Measurements from ENCODE around the gene CC2D1A. TPM values are rescaled to one million over a fixed set of nuclear protein-coding genes. Genes with fewer than 3 reads are reported as not detected.

The CC2D1A gene
- 10 to 100 TPM in 9 of 12 donors, 1 to 10 TPM in 2, not detected in 1; 7.6 to 28.3 (median 12.1) TPM for polyA plus RNA-seq (ENCODE audit: insufficient read length in 12 of 12)
- long read RNA-seq, donor 1, partial matches to known transcripts = 7 of 7 reads
- long read RNA-seq, donor 1, other reads (novel, unspliced or antisense) = 0 of 7 reads
- long read RNA-seq, donor 2 = 0 reads
- long read RNA-seq, donor 3 = 0 reads
- long read RNA-seq, donor 4 = 0 reads
- long read RNA-seq, donor 5, partial matches to known transcripts = 5 of 5 reads
- long read RNA-seq, donor 5, other reads (novel, unspliced or antisense) = 0 of 5 reads
- long read RNA-seq, donor 6, partial matches to known transcripts = 43 of 43 reads
- long read RNA-seq, donor 6, other reads (novel, unspliced or antisense) = 0 of 43 reads
- long read RNA-seq, donor 7 = 0 reads
- long read RNA-seq, donor 8 = 0 reads
- long read RNA-seq, donor 9 = 0 reads
- long read RNA-seq, donor 10, partial matches to known transcripts = 0 of 1 reads
- long read RNA-seq, donor 10, other reads (novel, unspliced or antisense) = 0 of 1 reads
- long read RNA-seq, donor 11, partial matches to known transcripts = 5 of 5 reads
- long read RNA-seq, donor 11, other reads (novel, unspliced or antisense) = 0 of 5 reads

- DNase-seq = peak; percentile 90
Measured at GRCh38 chr19:13905634-13906520, at the start of gene CC2D1A, which contains the start of gene BRME1. Gene CC2D1A (plus strand): TSS chr19:13906201. CDS start chr19:13906442, 241 bp downstream. Gene BRME1 (minus strand): TSS chr19:13906117. CDS start chr19:13904892, 1,225 bp downstream.

DNA sequence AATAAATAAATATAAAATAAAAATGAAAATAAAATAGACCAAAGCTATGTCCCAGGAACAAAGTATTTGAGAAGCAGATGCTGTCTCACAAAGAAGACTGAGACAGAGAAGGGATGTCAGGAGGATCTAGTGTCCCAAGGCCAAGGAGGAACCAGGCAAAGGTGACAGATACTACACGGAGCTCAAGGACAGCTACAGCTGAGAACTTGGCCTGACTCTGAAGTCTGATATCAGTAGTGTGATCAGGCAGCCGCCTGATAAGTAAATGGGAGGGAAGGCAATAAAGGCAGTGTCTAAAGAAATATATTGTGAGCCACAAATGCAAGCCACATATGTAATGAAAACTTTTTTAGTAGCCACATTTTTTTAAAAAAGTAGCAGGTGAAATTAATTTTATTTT, 49.5 kb upstream of the CC2D1A start:
- DNase-seq = no peak

- no peak for DNase-seq
Measured at GRCh38 chr19:13859361-13859880, 46.6 kb upstream of the CC2D1A start.

DNA sequence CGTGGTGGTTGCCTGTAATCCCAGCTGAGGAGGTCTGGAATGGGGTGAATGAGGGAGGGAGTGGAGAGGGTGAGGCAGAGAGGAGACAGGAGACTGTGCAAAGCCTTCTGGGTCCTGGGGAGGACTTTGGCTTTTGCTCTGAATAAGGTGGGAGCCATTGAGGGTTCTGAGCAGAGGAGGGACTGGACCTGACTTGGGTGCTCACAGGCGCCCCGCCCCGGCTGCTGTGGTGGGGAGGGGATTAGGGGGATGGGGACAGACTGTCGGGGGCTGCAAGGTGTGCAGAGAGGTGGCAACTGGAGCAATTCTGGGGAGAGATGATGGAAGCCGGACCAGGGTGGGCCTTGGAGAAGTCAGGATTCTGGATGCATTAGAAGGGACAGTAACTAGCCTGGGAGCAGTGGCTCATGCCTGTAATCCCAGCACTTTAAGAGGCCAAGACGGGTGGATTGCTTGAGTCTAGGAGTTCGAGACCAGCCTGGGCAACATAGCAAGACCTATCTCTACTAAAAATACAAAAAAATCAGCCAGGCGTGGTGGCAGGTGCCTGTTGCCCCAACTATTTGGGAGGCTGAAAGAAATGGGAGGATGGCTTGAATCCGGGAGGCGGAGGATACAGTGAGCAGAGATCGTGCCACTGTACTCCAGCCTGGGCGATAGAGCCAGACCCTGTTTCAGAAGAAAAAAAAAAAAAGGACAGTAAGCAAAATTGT, 45.2 kb upstream of the CC2D1A start:
- DNase-seq = no peak

DNA sequence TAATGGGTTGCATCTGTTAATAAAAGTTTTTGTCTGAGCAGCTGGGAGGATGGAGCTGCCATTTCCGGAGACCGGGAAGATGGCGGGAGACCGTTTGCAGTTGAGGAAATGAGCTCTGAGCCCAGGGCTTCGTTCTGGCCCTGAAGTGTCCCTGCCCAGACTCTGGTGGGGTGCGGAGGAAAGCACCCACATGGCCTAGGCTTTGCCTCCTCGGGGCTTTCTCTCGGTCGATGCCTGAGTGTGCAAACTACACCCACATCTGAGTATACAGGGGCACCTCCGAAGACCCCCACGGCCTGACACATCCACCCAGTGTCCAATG, 44.6 kb upstream of the CC2D1A start:
- no peak for DNase-seq

DNA sequence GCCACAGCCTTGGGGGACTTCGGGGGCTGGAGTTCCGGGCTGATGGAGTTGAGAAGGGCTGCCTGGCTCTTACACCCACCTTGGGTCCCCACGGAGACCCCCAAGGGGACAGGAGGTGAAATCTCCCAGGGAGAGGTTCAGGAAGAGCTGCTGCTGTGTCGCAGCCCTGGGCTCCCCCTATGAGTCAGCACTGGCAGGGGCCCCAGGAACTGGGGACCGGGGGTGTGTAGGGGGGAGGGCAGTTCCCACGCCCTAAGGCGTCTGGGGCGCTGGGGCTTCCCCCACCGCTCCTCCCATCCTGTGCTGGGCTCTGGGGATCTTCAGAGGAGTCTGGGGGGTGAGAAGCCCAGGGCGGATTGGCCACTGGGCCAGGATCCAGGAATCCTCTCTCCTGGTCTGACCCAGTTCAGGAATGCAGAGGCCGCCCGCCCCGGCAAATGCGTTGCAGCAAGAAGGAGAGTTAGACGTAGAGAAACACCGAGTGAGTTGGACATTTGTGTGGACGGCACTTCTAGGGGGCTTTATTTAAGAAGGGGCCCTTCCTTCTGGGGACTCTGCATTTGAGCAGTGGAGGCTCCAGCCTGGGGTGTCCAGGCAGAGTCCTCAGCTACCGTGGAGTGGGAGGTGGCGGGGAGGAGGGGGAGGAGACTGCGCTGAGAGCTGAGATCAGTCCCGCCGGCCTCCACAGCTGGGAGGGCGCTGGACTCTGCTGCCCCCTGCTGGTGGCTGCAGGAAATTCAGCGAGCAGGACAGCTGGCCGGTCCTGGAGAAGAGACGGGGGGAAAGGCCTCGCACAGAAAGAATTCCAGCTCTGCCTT, 44.1 kb upstream of the CC2D1A start:
- peak; percentile 97 for DNase-seq

- no peak for DNase-seq
Measured at GRCh38 chr19:13864046-13864666, 41.8 kb upstream of the CC2D1A start.

- no peak for DNase-seq
Measured at GRCh38 chr19:13864667-13865570, 41.1 kb upstream of the CC2D1A start.

DNA sequence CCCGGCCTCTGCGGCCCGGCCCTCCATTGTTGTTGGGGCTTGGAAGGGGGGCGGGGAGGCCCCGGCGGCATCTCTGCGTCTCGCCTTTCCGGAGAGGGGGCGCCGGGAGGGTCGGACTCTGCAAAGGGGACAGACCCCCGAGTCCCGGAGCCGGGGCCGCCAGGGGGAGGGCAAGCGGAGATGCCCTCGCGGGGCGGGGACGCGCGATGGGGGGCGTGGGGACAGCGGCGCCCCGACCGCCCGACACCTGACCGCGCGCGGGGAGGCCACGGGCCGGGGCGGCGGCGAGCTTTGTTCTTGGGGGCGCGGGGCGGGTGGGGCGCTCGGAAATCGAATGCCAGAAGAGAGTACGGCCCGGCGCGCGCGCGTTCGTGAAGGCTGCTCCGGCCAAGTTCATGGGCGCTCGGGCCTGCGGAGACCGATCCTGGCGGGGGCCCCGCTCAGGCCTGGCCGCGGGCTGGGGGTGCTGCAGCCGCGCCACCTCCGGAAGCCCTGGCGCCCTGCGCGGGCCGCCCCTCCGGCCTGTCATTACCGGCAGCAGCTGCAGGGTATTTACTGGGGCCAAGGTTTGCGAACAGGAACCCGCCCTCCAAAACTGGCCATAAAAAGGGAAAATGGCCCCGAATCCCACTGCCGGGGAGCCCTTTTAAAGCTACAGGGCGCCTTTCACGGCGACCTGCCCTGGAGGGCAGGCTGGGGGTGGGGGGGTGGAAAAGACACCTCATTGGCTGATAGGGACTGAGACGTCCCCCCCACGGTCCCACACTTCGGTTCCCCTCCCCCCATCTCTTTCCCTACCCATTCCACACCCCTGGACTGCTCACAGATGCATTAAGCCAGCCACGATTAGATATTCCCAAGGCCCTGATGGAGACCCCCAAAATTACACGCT, 40.2 kb upstream of the CC2D1A start:
- no peak for DNase-seq

- DNase-seq = no peak
Measured at GRCh38 chr19:13866463-13867046, 39.4 kb upstream of the CC2D1A start.

DNA sequence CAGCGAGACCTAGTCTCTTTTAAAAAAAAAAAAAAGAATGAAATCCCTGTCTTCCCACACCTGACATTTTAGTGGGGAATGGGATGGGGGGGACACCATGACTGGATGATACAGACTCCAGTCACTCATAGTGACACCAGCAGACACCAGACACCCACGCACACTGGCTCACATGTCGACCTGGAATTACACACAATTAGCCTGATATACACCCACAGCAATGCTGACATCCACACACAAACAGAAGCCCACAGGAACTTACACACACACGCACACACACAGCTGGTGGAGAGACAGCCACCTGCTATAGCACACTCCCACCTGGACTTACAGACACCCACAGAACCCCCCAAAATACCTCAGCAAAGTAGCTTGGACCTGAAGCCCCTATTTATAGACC, 37.3 kb upstream of the CC2D1A start:
- DNase-seq = no peak

GRCh38 chr19:13869281-13869680, 36.7 kb upstream of the CC2D1A start:
- no peak for DNase-seq

- DNase-seq = no peak
Measured at GRCh38 chr19:13870873-13871272, 35.1 kb upstream of the CC2D1A start.

GRCh38 chr19:13872339-13872694, 33.7 kb upstream of the CC2D1A start:
- DNase-seq = no peak

DNA sequence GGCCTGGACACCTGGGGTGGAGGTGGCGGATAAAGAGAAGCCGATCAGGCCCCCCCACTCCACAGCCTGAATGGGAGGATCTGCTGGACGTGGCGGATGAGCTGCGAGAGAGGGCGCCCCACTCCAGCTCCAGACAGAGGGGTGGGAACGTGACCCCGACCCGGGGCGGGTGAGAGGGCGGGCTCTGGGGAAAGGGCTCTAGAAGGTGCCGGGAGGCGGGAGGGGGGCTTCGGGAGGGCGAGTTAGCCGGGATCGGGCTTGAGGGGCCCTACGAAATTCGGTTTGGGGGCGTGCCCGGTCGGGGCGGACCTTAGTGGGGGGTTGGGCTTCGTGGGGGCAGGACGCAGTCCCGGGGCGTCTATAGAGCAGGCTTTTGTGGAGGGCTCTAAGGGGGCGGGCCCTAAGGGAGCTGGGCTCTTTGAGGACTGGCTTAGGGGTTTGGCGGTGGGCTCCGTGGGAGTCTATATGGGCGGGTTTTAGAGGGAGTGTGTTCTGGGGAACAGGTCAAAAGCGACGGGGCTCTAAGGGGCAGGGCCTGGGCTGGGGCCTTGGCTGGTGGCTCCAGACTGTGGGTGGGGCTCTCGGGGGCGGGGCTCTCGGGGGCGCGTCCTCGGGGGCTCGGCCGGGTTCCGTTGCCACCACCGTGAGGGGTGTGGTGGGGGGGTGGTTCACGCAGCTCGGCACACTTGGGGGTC, 33.2 kb upstream of the CC2D1A start:
- DNase-seq = no peak

- no peak for DNase-seq
Measured at GRCh38 chr19:13873834-13874515, 32.0 kb upstream of the CC2D1A start.
